Fibroblast of skin of right quadriceps (primary cell): ENCODE results near the gene GNG11.

ENCODE experiments used
- DNase-seq: peaks from one replicate; pipeline ENCODE4 v3.0.0-alpha.2; 2013

Gene GNG11

DNA sequence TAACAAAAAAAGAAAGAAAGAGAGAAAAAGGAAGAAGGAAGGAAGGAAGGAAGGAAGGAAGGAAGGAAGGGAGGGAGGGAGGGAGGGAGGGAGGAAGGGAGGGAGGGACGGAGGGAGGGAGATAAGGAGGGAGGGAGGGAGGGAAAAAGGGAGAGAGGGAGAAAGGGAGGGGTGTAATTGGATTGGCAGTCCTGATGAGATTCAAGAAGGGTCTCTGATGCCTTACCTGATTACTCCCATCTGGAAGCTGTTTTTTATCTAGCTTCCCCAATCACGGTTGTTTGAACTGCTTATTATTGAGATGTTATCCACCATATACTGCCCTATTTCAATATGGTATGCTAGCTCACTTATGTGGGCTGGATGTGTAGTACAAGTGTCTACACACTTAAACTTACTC lies 27.3 kb downstream of the GNG11 start:
- no peak for DNase-seq

- peak; percentile 81 for DNase-seq
Measured at GRCh38 chr7:93949423-93949822, 27.9 kb downstream of the GNG11 start.

DNA sequence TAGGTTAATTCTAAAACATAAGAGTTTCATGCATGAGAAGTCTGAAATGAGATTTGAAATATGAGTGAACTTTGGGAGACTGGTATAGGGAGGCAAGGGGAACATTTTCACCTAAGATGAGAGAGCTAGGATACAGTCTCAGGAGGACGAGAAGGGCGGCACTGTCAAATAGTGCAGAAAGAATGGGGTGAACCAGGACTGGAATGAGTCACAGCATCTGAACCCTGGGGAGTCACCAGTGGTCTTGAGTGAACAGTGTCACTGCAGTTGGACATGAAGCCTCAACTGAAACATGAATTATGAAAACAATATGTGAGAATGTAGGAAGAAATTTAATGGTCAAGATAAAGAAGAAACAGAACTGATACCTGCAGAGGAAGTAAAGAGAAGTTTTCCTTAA lies 33.8 kb downstream of the GNG11 start:
- DNase-seq: no peak

DNA sequence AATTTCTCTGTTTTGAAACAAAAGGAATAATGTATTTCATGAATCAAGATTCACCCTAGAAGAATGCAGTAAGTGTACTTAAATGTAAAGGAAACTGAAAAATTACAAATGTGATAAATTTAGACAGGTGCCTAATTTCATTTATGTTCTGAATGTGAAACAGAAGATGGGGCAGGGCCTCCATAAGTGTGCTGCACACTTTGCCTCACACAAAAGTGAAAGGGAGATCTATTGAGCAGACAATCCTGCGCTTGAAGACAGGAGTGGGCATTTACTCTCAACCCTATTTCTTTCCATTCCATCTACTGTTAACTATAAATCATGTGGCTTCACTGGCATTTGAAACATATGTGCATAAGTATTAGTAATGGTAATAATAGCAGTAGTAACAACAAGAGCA lies 36.2 kb downstream of the GNG11 start:
- no peak for DNase-seq

DNA sequence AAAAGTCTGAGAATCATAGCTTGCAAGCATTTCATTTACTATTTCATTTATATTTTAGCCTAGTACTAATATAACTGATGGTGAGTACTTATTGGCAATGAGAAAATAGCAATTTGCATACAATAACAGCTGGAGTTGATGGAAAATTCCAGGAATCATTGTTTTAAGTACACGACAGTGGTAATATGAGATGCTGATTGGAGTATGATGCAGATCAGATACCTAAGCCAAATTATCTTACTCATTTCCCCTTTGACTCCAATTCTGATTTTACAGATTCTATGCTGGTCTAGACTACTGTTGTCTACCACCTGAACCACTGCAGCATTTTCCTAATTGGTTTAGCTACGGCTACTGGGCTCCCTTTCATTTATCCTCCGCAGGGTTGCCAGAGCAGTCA lies 36.7 kb downstream of the GNG11 start:
- DNase-seq: peak; percentile 34

DNA sequence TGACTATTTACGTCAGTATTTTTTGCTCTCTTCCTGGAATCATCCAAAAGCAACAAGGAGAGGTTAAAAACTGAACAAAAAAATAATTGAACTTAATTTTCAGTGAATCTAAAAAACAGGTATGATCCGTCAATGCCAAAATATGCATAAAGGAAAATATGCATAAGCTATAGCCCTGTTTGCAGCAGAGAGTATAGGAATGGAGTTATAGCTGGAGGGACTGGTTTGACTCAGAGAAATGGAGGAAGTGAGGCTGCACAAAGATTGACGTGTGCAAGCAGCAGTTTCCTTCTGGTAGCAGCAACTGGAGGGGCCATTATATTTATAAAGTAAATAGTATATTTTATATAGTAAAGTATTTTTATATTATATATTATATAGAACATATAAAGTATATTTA lies 37.1 kb downstream of the GNG11 start:
- DNase-seq: no peak

DNA sequence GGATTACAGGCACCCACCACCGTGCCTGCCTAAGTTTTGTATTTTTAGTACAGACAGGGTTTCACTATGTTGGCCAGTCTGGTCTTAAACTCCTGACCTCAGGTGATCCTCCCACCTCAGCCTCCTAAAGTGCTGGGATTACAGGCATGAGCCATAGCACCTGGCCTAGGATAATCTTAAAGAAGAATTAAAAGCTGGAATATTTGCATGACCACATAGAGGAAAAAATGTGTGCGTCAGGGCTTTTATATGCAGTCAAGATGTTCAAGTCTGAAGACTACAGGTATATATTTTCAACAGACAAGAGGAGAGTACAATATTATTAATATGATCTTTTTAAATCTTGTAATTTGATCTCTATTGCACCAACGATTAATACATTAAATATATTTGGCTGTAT lies 39.5 kb downstream of the GNG11 start:
- DNase-seq: no peak

GRCh38 chr7:93964262-93964661 lies 42.7 kb downstream of the GNG11 start:
- DNase-seq: no peak

- peak; percentile 34 for DNase-seq
Measured at GRCh38 chr7:93964813-93965212, 43.3 kb downstream of the GNG11 start.

DNA sequence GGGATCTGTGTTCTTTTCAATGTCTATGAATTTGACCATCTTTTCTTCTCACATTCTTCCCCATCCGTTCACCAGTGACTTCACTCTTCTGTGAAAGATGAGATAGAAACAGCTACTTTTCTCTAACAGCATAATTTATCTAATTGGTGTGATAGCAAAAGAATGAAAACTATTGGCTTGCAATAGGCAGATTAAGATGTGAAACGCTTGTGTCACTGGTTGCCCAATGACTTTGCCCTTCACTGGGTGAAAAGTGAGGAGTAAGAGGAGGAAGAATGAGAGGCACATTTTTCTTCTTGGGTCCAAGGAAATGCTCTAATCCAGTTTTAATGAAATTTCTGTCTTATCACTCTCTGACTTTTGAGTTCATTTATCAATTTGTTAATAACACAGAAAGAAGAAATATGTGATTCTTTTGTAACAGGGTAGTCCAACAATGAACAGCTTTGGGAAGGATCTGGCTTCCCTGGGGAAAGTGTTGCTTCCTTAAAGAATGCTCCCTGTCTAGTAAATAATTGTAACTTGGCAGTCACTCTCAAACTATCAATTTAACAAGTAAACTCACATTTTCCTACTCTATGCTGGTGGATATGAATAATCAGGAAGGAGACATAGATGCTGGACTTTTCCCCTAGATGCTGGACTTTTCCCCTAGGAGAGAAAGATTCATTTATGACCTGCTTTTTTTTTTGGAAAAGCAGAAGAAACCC lies 47.5 kb downstream of the GNG11 start:
- peak; percentile 21 for DNase-seq

- DNase-seq: no peak
Measured at GRCh38 chr7:93972029-93972725, 50.6 kb downstream of the GNG11 start.

DNA sequence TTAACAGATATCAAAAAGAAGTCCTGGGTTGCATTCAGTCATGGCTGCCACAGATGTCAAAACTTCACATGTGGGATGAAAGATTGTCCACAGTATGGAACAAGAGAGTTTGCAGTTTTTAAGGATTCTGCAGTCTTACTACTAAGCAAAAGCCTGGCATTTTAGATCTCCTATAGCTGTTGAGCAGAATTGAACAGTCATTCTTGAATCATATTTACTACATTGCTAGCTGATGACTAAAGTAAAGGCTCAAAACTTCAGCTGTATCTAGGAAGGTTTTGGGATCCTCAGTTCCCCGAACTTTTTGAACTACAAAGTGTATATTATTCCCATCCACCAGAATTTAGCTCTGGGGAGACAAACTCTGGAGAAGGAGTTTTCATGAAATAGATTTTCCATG lies 51.6 kb downstream of the GNG11 start:
- DNase-seq: peak; percentile 34

GRCh38 chr7:93977211-93977950 lies 55.8 kb downstream of the GNG11 start:
- DNase-seq: no peak
